Measurements from ENCODE around the gene SHROOM3. TPM values are rescaled to one million over a fixed set of nuclear protein-coding genes. Genes with fewer than 3 reads are reported as not detected.

The SHROOM3 gene
- total RNA-seq, 1 donor from 2014 or later = 42.7 TPM

DNA sequence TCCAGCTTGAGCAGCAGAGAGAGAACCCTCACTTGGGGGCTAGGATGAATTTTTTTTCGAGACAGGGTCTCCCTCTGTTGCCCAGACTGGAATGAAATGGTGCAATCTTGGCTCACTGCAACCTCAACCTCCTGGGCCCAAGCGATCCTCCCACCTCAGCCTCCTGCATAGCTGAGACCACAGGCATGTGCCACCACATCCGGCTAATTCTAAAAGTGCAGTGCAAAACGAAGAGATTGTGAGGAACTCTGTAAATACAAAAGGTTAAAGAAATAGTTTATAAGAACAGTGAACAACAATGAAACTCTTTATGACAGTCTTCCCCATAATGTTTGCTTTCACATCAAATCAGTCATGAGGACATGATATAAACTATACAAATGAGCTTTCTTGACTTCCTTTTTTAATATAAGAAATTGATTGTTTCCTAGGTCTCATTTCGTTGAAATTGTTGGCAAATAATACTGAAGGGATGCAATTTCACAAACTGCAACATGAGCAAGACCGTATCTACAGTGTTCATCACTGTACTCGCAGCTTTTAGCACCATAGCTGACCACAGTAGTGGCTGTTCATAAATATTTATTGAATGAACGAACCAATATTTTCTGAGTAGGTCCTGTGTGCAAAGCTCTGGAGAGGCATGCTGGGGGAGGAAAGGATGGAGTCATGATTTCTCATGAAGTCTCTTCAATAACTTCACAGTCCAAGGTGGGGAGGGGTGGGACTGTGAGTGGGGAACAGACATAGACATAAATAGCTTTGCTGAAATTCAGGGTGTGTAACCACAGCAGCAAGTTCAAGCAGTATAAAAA lies 116.1 kb downstream of the SHROOM3 start:
- Mint-ChIP-seq H3K27ac (ENCODE audit: unreplicated experiment) (no peak overlapping the region), H3K4me1 (ENCODE audit: low read depth) (peaks cover 31% of the 10 kb centered on the region), H3K4me3 (ENCODE audit: unreplicated experiment) (no peak overlapping the region), H3K27me3 (ENCODE audit: low read depth) (no peaks in the 10 kb centered on the region), H3K36me3 (ENCODE audit: low read depth) (no peaks in the 10 kb centered on the region), H3K9me3 (ENCODE audit: low read depth) (no peaks in the 10 kb centered on the region)
- TF ChIP-seq, protein P1, sequence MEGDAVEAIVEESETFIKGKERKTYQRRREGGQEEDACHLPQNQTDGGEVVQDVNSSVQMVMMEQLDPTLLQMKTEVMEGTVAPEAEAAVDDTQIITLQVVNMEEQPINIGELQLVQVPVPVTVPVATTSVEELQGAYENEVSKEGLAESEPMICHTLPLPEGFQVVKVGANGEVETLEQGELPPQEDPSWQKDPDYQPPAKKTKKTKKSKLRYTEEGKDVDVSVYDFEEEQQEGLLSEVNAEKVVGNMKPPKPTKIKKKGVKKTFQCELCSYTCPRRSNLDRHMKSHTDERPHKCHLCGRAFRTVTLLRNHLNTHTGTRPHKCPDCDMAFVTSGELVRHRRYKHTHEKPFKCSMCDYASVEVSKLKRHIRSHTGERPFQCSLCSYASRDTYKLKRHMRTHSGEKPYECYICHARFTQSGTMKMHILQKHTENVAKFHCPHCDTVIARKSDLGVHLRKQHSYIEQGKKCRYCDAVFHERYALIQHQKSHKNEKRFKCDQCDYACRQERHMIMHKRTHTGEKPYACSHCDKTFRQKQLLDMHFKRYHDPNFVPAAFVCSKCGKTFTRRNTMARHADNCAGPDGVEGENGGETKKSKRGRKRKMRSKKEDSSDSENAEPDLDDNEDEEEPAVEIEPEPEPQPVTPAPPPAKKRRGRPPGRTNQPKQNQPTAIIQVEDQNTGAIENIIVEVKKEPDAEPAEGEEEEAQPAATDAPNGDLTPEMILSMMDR (IDR thresholded peaks at IDR 0.05) = no peak
- no peak for DNase-seq (ENCODE audit: low spot score)

DNA sequence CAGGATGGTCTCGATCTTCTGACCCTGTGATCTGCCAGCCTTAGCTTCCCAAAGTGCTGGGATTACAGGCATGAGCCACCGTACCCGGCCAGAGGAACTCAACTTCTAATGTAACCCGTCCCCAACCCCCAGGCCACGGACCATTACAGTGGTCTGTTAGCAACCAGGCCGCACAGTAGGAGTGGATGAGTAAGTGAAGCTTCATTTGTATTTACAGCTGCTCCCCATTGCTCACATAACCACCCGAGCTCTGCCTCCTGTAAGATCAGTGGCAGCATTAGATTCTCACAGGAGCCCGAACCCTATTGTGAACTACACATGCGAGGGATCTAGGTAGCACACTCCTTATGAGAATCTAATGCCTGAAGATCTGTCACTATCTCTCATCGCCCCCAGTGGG lies 119.6 kb downstream of the SHROOM3 start:
- H3K36me3 Mint-ChIP-seq (ENCODE audit: low read depth) = no peaks in the 10 kb centered on the region
- no peak for DNase-seq (ENCODE audit: low spot score)
- TF ChIP-seq, protein P1 (IDR thresholded peaks at IDR 0.05) = no peak
- H3K27ac Mint-ChIP-seq (ENCODE audit: unreplicated experiment) = no peak overlapping the region
- H3K4me1 Mint-ChIP-seq (ENCODE audit: low read depth) = peaks cover 36% of the 10 kb centered on the region
- no peaks in the 10 kb centered on the region for H3K27me3 Mint-ChIP-seq (ENCODE audit: low read depth)
- H3K4me3 Mint-ChIP-seq (ENCODE audit: unreplicated experiment) = no peak overlapping the region
- H3K9me3 Mint-ChIP-seq (ENCODE audit: low read depth) = no peaks in the 10 kb centered on the region

DNA sequence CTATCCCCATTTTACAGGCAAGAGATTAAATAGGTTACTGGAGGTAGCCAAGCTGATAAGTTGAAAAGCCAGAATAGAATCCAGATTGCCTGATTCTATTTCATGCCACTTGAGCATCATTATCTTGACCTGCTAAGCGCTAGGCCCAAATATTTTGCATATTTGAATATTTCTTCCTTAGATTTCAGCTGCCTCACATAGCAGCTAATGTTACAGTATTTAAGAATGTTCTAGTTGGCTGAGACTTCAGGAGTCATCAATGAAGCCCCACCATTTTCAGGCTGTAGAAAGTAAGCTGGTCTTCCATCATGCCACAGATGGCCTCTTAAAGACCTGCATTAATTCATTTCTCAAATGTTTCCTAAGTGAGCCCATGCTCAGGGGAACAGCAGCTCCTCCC lies 121.4 kb downstream of the SHROOM3 start:
- TF ChIP-seq, protein P1 (IDR thresholded peaks at IDR 0.05) = no peak
- Mint-ChIP-seq H3K27ac (ENCODE audit: unreplicated experiment) (no peak overlapping the region), H3K9me3 (ENCODE audit: low read depth) (no peaks in the 10 kb centered on the region), H3K4me1 (ENCODE audit: low read depth) (peaks cover 39% of the 10 kb centered on the region), H3K36me3 (ENCODE audit: low read depth) (no peaks in the 10 kb centered on the region), H3K27me3 (ENCODE audit: low read depth) (no peaks in the 10 kb centered on the region), H3K4me3 (ENCODE audit: unreplicated experiment) (no peak overlapping the region)
- no peak for DNase-seq (ENCODE audit: low spot score)

DNA sequence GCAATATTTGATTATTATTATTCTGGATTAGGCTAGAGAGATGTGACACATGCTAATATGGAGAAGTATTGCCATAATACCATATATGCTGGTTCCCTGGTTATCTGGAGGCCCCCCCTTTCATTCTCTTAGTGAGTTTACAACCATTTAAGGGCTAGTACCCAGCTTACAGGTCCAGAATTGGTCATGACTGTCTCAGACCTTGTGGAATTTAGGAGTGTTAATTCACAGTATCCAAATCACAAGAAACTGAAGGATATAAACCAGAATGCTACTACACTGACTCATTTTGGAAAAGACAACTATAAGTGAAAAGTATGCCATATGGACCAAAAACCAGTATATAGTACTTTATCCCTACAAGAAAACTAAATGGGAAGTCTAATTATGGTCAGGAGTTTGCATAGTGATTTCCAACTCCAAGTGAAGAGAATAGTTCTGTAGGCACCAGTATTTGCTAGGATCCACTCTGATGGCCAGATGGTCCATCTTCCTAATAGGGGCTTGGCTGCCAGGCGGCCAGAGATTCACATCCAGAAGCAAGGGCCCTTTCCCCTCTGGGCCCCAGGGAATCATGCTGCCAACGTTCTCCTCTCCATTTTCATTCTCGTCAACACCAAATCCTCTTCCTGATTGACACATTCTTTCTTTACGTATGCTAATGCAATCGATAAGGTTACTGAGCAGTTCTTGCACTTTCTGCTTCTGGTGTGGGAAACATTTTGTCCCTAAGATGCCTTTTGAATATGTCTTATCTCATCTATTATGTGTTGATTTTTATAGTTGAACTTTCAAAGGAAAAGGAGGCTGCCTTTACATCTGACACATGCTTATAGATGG lies 123.6 kb downstream of the SHROOM3 start:
- H3K4me1 Mint-ChIP-seq (ENCODE audit: low read depth) = peaks cover 60% of the 10 kb centered on the region
- no peak for DNase-seq (ENCODE audit: low spot score)
- H3K4me3 Mint-ChIP-seq (ENCODE audit: unreplicated experiment) = no peak overlapping the region
- no peaks in the 10 kb centered on the region for H3K27me3 Mint-ChIP-seq (ENCODE audit: low read depth)
- H3K9me3 Mint-ChIP-seq (ENCODE audit: low read depth) = no peaks in the 10 kb centered on the region
- TF ChIP-seq, protein P1 (IDR thresholded peaks at IDR 0.05) = no peak
- H3K36me3 Mint-ChIP-seq (ENCODE audit: low read depth) = no peaks in the 10 kb centered on the region
- H3K27ac Mint-ChIP-seq (ENCODE audit: unreplicated experiment) = peak overlapping the region; percentile 67

Data from chondrocyte (in vitro differentiated cells).